H1 (cell line): ENCODE data around the gene RBM4B. TPM values are rescaled to one million over a fixed set of nuclear protein-coding genes. Genes with fewer than 3 reads are reported as not detected.

Experiments used
- CTCF ChIA-PET: fragments of 300-600 bp; sonication (Branson Sonifier 250); formaldehyde crosslinking; loops from one replicate; lab custom pipeline; 2021; ENCODE audit not compliant: partially characterized antibody; lab: Charles Lee
- POLR2A ChIA-PET: fragments of 300-600 bp; sonication (Branson Sonifier 250); formaldehyde crosslinking; loops from one replicate; lab custom pipeline; 2021; ENCODE audit warnings: inconsistent platforms; ENCODE audit not compliant: partially characterized antibody; lab: Charles Lee
- DNase-seq, 2 experiments: peaks; one replicate each; pipeline versions ENCODE4 v3.0.0 to v3.0.0-alpha.2; 2010 to 2022; ENCODE audit warnings: low spot score in 2 of 2, low read depth in 1 of 2, mixed read lengths in 1 of 2
- FAIRE-seq: peaks from 2 replicates; lab custom pipeline; 2011; peaks lifted over from hg19 to GRCh38; lab: Jason Lieb, UNC
- H2AFZ ChIP-seq: 2 replicates; pipeline ENCODE4 v1.8.1; 2012; ENCODE audit warnings: low read length, inconsistent platforms
- H2AK5ac ChIP-seq: 2 replicates; pipeline ENCODE4 v1.6.1; 2013; ENCODE audit warnings: low read depth, low read length
- H2BK120ac ChIP-seq: replicated peaks from 2 replicates; pipeline ENCODE3; 2013; ENCODE audit warnings: low read depth, low read length, inconsistent platforms
- H2BK12ac ChIP-seq: 2 replicates; pipeline ENCODE4 v1.6.1; 2013; ENCODE audit warnings: low read depth, low read length
- H2BK15ac ChIP-seq: 2 replicates; pipeline ENCODE4 v1.6.1; 2013; ENCODE audit warnings: low read length
- H2BK20ac ChIP-seq: 2 replicates; pipeline ENCODE4 v1.6.1; 2013; ENCODE audit warnings: low read length
- H2BK5ac ChIP-seq: 2 replicates; pipeline ENCODE4 v1.6.1; 2013; ENCODE audit warnings: low read depth, low read length
- H3K14ac ChIP-seq: 2 replicates; pipeline ENCODE4 v1.6.1; 2013; ENCODE audit warnings: inconsistent platforms; ENCODE audit not compliant: insufficient read length
- H3K18ac ChIP-seq: 2 replicates; pipeline ENCODE4 v1.6.1; 2013; ENCODE audit warnings: low read length; ENCODE audit errors: extremely low read depth
- H3K23ac ChIP-seq: 2 replicates; pipeline ENCODE4 v1.6.1; 2013; ENCODE audit warnings: inconsistent platforms; ENCODE audit not compliant: insufficient read length
- H3K23me2 ChIP-seq: 2 replicates; pipeline ENCODE4 v1.6.1; 2013; ENCODE audit warnings: low read depth, low read length
- H3K27ac ChIP-seq: 2 replicates; pipeline ENCODE4 v1.6.1; 2011; ENCODE audit warnings: low read depth, low read length, inconsistent platforms
- H3K27me3 ChIP-seq, 4 experiments: replicated peaks in 1 of 4; 1 replicate in 1 of 4; 2 replicates in 3 of 4; pipeline versions ENCODE4 v1.6.1 to v1.8.1; 2011 to 2013; ENCODE audit warnings: low read length in 3 of 4, mild to moderate bottlenecking in 3 of 4, inconsistent platforms in 2 of 4, mixed read lengths in 2 of 4, moderate library complexity in 1 of 4; ENCODE audit not compliant: control insufficient read depth in 3 of 4, insufficient read depth in 3 of 4; ENCODE audit errors: extremely low read depth in 1 of 4
- H3K36me3 ChIP-seq, 4 experiments: 2 replicates each; pipeline versions ENCODE4 v1.6.1 to v1.8.1; 2011 to 2013; ENCODE audit warnings: mild to moderate bottlenecking in 4 of 4, low read length in 3 of 4, moderate library complexity in 2 of 4, control low read depth in 1 of 4, inconsistent platforms in 1 of 4; ENCODE audit not compliant: insufficient read depth in 4 of 4, control insufficient read depth in 2 of 4
- H3K4ac ChIP-seq: replicated peaks from 2 replicates; pipeline ENCODE3; 2013; ENCODE audit warnings: low read length, low read depth, mixed read lengths, inconsistent platforms; ENCODE audit not compliant: insufficient read length
- H3K4me1 ChIP-seq, 4 experiments: replicated peaks in 1 of 4; 1 replicate in 1 of 4; 2 replicates in 3 of 4; pipeline versions ENCODE4 v1.6.1 to v1.8.1; 2011 to 2013; ENCODE audit warnings: low read length in 3 of 4, inconsistent platforms in 2 of 4, mixed read lengths in 1 of 4; ENCODE audit not compliant: insufficient read depth in 4 of 4, control insufficient read depth in 3 of 4
- H3K4me2 ChIP-seq, 2 experiments: 2 replicates each; pipeline versions ENCODE4 v1.6.1 to v1.8.1; 2011 to 2013; ENCODE audit warnings: low read depth in 2 of 2, low read length in 2 of 2, control low read depth in 1 of 2, inconsistent platforms in 1 of 2, mild to moderate bottlenecking in 1 of 2; ENCODE audit not compliant: insufficient read depth in 1 of 2
- H3K4me3 ChIP-seq, 4 experiments: fragments of 200-600, 300-600 bp in 1 of 4; sonication (generic), shearing (Covaris generic), sonication (Bioruptor Twin) in 1 of 4; 2 replicates each; pipeline versions ENCODE4 v1.5.1 to v1.8.1; 2011 to 2016; ENCODE audit warnings: low read length in 4 of 4, low read depth in 3 of 4, control low read depth in 2 of 4, inconsistent platforms in 2 of 4, mild to moderate bottlenecking in 2 of 4, mixed read lengths in 1 of 4, moderate library complexity in 1 of 4; ENCODE audit not compliant: insufficient read depth in 2 of 4; ENCODE audit errors: extremely low read depth in 1 of 4
- H3K56ac ChIP-seq: replicated peaks from 2 replicates; pipeline ENCODE3; 2013; ENCODE audit warnings: low read depth, mild to moderate bottlenecking, mixed read lengths, low read length, inconsistent platforms; ENCODE audit not compliant: insufficient read length
- H3K79me1 ChIP-seq: 2 replicates; pipeline ENCODE4 v1.6.1; 2013; ENCODE audit warnings: low read depth, low read length, control low read depth
- H3K79me2 ChIP-seq, 2 experiments: 2 replicates each; pipeline versions ENCODE4 v1.6.1 to v1.8.1; 2012 to 2013; ENCODE audit warnings: low read length in 2 of 2, mild to moderate bottlenecking in 2 of 2, inconsistent platforms in 1 of 2; ENCODE audit not compliant: insufficient read depth in 2 of 2, control insufficient read depth in 1 of 2
- H3K9ac ChIP-seq, 4 experiments: replicated peaks in 1 of 4; 1 replicate in 1 of 4; 2 replicates in 3 of 4; pipeline versions ENCODE4 v1.6.1 to v1.8.1; 2011 to 2013; ENCODE audit warnings: low read depth in 3 of 4, low read length in 3 of 4, control low read depth in 2 of 4, mild to moderate bottlenecking in 2 of 4, moderate library complexity in 2 of 4, inconsistent platforms in 1 of 4; ENCODE audit errors: extremely low read depth in 1 of 4
- H3K9me3 ChIP-seq, 2 experiments: 2 replicates each; pipeline versions ENCODE4 v1.6.1 to v1.8.1; 2012 to 2013; ENCODE audit warnings: mild to moderate bottlenecking in 2 of 2, moderate library complexity in 2 of 2, control low read depth in 1 of 2, inconsistent platforms in 1 of 2, low read depth in 1 of 2, low read length in 1 of 2, mixed read lengths in 1 of 2; ENCODE audit not compliant: insufficient read depth in 2 of 2
- H4K20me1 ChIP-seq, 2 experiments: replicated peaks in 1 of 2; 2 replicates each; pipeline versions ENCODE3 to v1.8.1; 2011 to 2013; ENCODE audit warnings: inconsistent platforms in 2 of 2, low read length in 2 of 2, mild to moderate bottlenecking in 1 of 2; ENCODE audit not compliant: insufficient read depth in 2 of 2, control insufficient read depth in 1 of 2
- H4K5ac ChIP-seq: 2 replicates; pipeline ENCODE4 v1.6.1; 2013; ENCODE audit warnings: low read length, low read depth, mixed read lengths, inconsistent platforms; ENCODE audit not compliant: insufficient read length
- H4K8ac ChIP-seq: 2 replicates; pipeline ENCODE4 v1.8.0; 2013; ENCODE audit warnings: mild to moderate bottlenecking, moderate library complexity, low read length, inconsistent platforms; ENCODE audit not compliant: insufficient read depth; ENCODE audit errors: extremely low read depth
- H4K91ac ChIP-seq: replicated peaks from 2 replicates; pipeline ENCODE3; 2013; ENCODE audit warnings: low read length, mixed read lengths, inconsistent platforms; ENCODE audit not compliant: insufficient read length
- CBX8 ChIP-seq: fragments of 300-800, 300-1000 bp; sonication (generic); IDR thresholded peaks from 2 replicates; pipeline ENCODE4 v1.7.1; 2016; ENCODE audit warnings: low read depth, low read length, borderline replicate concordance
- CTBP2 ChIP-seq: IDR thresholded peaks from 2 replicates; pipeline ENCODE4 v1.7.0; 2011; ENCODE audit warnings: borderline replicate concordance, mild to moderate bottlenecking, moderate library complexity, mixed read lengths, low read length; ENCODE audit not compliant: insufficient read depth, insufficient read length
- JUN ChIP-seq: IDR thresholded peaks from 2 replicates; pipeline ENCODE4 v1.6.1; 2011; ENCODE audit warnings: low read depth, mild to moderate bottlenecking, improper control_type of control experiment, low read length
- WGBS, 2 experiments: shearing (Covaris generic) in 1 of 2; methylation state at CpG; one replicate each; pipeline versions ENCODE4 v1.1.6 to v1.1.7; 2013 to 2015; ENCODE audit warnings: low lambda C conversion rate in 2 of 2, mixed read lengths in 2 of 2, inconsistent platforms in 1 of 2, low coverage in 1 of 2, missing lambda C conversion rate in 1 of 2; ENCODE audit not compliant: insufficient replicate concordance in 2 of 2, insufficient coverage in 1 of 2, insufficient read length in 1 of 2; ENCODE audit errors: extremely low coverage in 1 of 2, missing lambda C conversion rate in 1 of 2; 5-methylcytosine and 5-hydroxymethylcytosine counted together
- polyA plus RNA-seq, 7 experiments: library from polyadenylated mRNA; depleted of rRNA in 3 of 7; stranded (reverse) in 5 of 7; unstranded in 2 of 7; fragments of >200 nt in 5 of 7; fragments of 200-250 nt in 2 of 7; gene quantifications; 1 replicate in 5 of 7; 2 replicates in 1 of 7; 4 replicates in 1 of 7; pipeline versions ENCODE4 v1.2.1 to v1.2.3, GENCODE V29; 2011 to 2013; ENCODE audit warnings: missing spikeins in 2 of 7, mixed read lengths in 2 of 7
- total RNA-seq: library from RNA; stranded (reverse); fragmentation: NEBNext Ultra II Directional; extraction: Animal tissue kit (Norgen Biotek cat#: 25700); gene quantifications from 2 replicates; pipeline ENCODE4 v1.2.1, GENCODE V29; 2021

The RBM4B gene
- total and polyA plus RNA-seq, 2 of the 8 experiments (the other 6 are each of a cell fraction or from before 2014, with no cell fraction given), result 27.5 to 30.5 TPM

DNA sequence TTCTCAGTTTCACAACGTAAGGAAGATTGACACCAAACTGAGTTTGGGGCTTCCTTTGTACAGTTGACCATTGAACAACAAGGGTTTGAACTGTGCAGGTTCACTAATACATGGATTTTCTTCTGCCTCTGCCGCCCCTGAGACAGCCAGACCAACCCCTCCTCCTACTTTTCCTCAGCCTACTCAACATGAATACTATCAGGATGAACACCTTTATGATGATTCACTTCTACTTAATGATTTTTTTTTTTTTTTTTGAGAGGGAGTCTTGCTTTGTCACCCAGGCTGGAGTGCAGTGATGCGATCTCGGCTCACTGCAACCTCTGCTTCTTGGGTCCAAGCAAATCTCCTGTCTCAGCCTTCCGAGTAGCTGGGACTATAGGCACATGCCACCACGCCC is 24.6 kb downstream of the RBM4B start:
- Histone ChIP-seq H2BK15ac (no peak overlapping the region), H3K18ac (no peak overlapping the region), H4K8ac (no peak overlapping the region), H3K36me3 (peaks cover 13 to 44% (median 22%) of the 10 kb centered on the region in 4 experiments; a peak in 6 of 8 replicates), H3K23ac (no peak overlapping the region), H3K56ac (no peak overlapping the region), H4K5ac (no peak overlapping the region), H3K14ac (no peak overlapping the region), H3K27ac (no peak overlapping the region), H3K4me3 (no peak overlapping the region), H3K9ac (no peak overlapping the region; a peak in 1 of 7 replicates), H2BK5ac (no peak overlapping the region), H2BK12ac (no peak overlapping the region), H2AK5ac (no peak overlapping the region), H3K79me2 (peaks cover 4 to 66% of the 10 kb centered on the region in 2 experiments), H2AFZ (no peak overlapping the region), H3K4ac (no peak overlapping the region), H2BK20ac (no peak overlapping the region), H4K91ac (no peak overlapping the region), H3K27me3 (no peaks in the 10 kb centered on the region), H2BK120ac (no peak overlapping the region), H3K79me1 (peaks cover 8% of the 10 kb centered on the region; the same call in 1 of the 2 replicates), H3K4me1 (no peaks in the 10 kb centered on the region), H3K9me3 (no peaks in the 10 kb centered on the region), H4K20me1 (peaks cover 5 to 19% of the 10 kb centered on the region in 2 experiments), H3K4me2 (no peak overlapping the region), H3K23me2 (no peaks in the 10 kb centered on the region)
- 94% methylated on average over 6 of the region's 6 CpGs; no CpG with 5 or more reads in 1 of the 2 experiments for WGBS, 2 experiments
- CTCF ChIA-PET, result interaction anchor here (0.7 to 1.2 kb wide), 5 partner anchors 8 to 181 kb away, joined by 3 read pairs; no protein-coding TSS in a partner anchor
- no peak for TF ChIP-seq CBX8
- no peak for TF ChIP-seq CTBP2
- TF ChIP-seq JUN, result no peak
- no peak for DNase-seq
- no peak for FAIRE-seq
- POLR2A ChIA-PET, result interaction anchor here (0.5 to 66.2 kb wide), 5 partner anchors 10 to 299 kb away, joined by 3 to 2165 read pairs (median 7); partner anchors contain the start of genes CCDC87, CCS, RBM14 and RBM4
